GM23338 (cell line): ENCODE results near the gene BFSP2.

ENCODE experiments used
- CREB1 ChIP-seq: fragments of 250-450 bp; sonication (Bioruptor Pico); IDR thresholded peaks from 2 replicates; pipeline ENCODE4 v1.5.0; 2020; ENCODE audit warnings: low read depth, mild to moderate bottlenecking, moderate library complexity
- CTCF ChIP-seq, 2 experiments: fragments of 200-600 bp in 1 of 2; sonication (generic) in 1 of 2; conservative IDR thresholded peaks; 2 replicates each; pipeline versions ENCODE4 v1.5.1 to v1.6.1; 2016 to 2017; ENCODE audit warnings: antibody characterized with exemption in 2 of 2, low read depth in 2 of 2, mild to moderate bottlenecking in 2 of 2, moderate library complexity in 1 of 2
- ETS1 ChIP-seq: IDR thresholded peaks from 2 replicates; pipeline ENCODE4 v1.6.1; 2016; ENCODE audit warnings: antibody characterized with exemption
- EZH2 ChIP-seq: fragments of 200-600 bp; sonication (generic); IDR thresholded peaks from one replicate; pipeline ENCODE4 v1.8.0; 2017; ENCODE audit warnings: antibody characterized with exemption, mild to moderate bottlenecking, low read depth; ENCODE audit not compliant: unreplicated experiment
- EZH2phosphoT487 ChIP-seq: fragments of 200-600 bp; sonication (generic); IDR thresholded peaks from one replicate; pipeline ENCODE4 v1.8.1; 2018; ENCODE audit warnings: antibody characterized with exemption; ENCODE audit not compliant: unreplicated experiment
- JUNB ChIP-seq: IDR thresholded peaks from one replicate; pipeline ENCODE4 v1.6.1; 2016; ENCODE audit warnings: antibody characterized with exemption; ENCODE audit not compliant: unreplicated experiment
- NANOG ChIP-seq: IDR thresholded peaks from 2 replicates; pipeline ENCODE4 v1.6.1; 2016; ENCODE audit warnings: antibody characterized with exemption, borderline replicate concordance
- POLR2AphosphoS5 ChIP-seq: IDR thresholded peaks from 2 replicates; pipeline ENCODE4 v1.6.1; 2016; ENCODE audit warnings: antibody characterized with exemption, low read depth
- REST ChIP-seq: IDR thresholded peaks from one replicate; pipeline ENCODE4 v1.6.1; 2018; ENCODE audit warnings: antibody characterized with exemption; ENCODE audit not compliant: unreplicated experiment
- STAT1 ChIP-seq: IDR thresholded peaks from one replicate; pipeline ENCODE4 v1.6.1; 2016; ENCODE audit warnings: antibody characterized with exemption; ENCODE audit not compliant: unreplicated experiment
- ZNF114 ChIP-seq: fragments of 250-450 bp; sonication (Bioruptor Pico); IDR thresholded peaks from 2 replicates; pipeline ENCODE4 v1.5.0; 2020; ENCODE audit warnings: mild to moderate bottlenecking, moderate library complexity
- ZNF331 ChIP-seq: fragments of 250-450 bp; sonication (Bioruptor Pico); IDR thresholded peaks from 2 replicates; pipeline ENCODE4 v1.5.0; 2020; ENCODE audit warnings: low read depth, mild to moderate bottlenecking, moderate library complexity
- ZNF462 ChIP-seq: fragments of 250-450 bp; sonication (Bioruptor Pico); IDR thresholded peaks from 2 replicates; pipeline ENCODE4 v1.5.0; 2020; ENCODE audit warnings: mild to moderate bottlenecking, moderate library complexity

- TF ChIP-seq CTCF (conservative IDR thresholded peaks at IDR 0.05; ENCODE audit: low read depth in 2 of 2), result no peak
- no peak for TF ChIP-seq EZH2
- TF ChIP-seq ETS1, result no peak
- TF ChIP-seq EZH2phosphoT487, result no peak
- TF ChIP-seq JUNB, result no peak
- TF ChIP-seq REST, result no peak
- no peak for TF ChIP-seq ZNF114 (CRISPR knock-in tag)
- TF ChIP-seq POLR2AphosphoS5, result no peak
- no peak for TF ChIP-seq STAT1
- TF ChIP-seq NANOG, result no peak
- no peak for TF ChIP-seq CREB1 (CRISPR knock-in tag)
- TF ChIP-seq ZNF331 (CRISPR knock-in tag), result no peak
- no peak for TF ChIP-seq ZNF462 (CRISPR knock-in tag)
Measured at GRCh38 chr3:133488785-133489367, 89.0 kb downstream of the BFSP2 start.
